Heart right ventricle (tissue), 16 donors: Measurements from ENCODE around the gene ELMO3. TPM values are rescaled to one million over a fixed set of nuclear protein-coding genes. Genes with fewer than 3 reads are reported as not detected.

Experiments used
- ATAC-seq, 8 donors: fragments of 200-7000 bp; cut with Tn5 transposase; one replicate each; pipeline ENCODE4 v1.9.1; 2020; ENCODE audit warnings: mild to moderate bottlenecking in 8 of 8, moderate library complexity in 8 of 8, moderate number of reproducible peaks in 1 of 8
- DNase-seq, 2 donors: peaks; one replicate each; pipeline ENCODE4 v3.0.0-alpha.2; 2020
- H3K27ac ChIP-seq, 10 donors: fragments of 200-600 bp; sonication (generic) in 2 of 10; one replicate each; pipeline versions ENCODE4 v1.5.0 to v1.8.0; 2020 to 2022; ENCODE audit warnings: mild to moderate bottlenecking in 3 of 10
- H3K27me3 ChIP-seq, 7 donors: fragments of 200-600 bp; one replicate each; pipeline ENCODE4 v1.8.0; 2021 to 2022; ENCODE audit warnings: mild to moderate bottlenecking in 2 of 7
- H3K36me3 ChIP-seq, 9 donors: fragments of 200-600 bp; sonication (generic) in 1 of 9; one replicate each; pipeline versions ENCODE4 v1.5.0 to v1.8.0; 2020 to 2022; ENCODE audit warnings: mild to moderate bottlenecking in 2 of 9
- H3K4me1 ChIP-seq, 9 donors: fragments of 200-600 bp; sonication (generic) in 1 of 9; one replicate each; pipeline versions ENCODE4 v1.5.0 to v1.8.0; 2020 to 2022; ENCODE audit warnings: mild to moderate bottlenecking in 4 of 9
- H3K4me3 ChIP-seq, 10 donors: fragments of 200-600 bp; sonication (generic) in 2 of 10; one replicate each; pipeline versions ENCODE4 v1.5.0 to v1.8.0; 2020 to 2022; ENCODE audit warnings: mild to moderate bottlenecking in 7 of 10, moderate library complexity in 2 of 10
- H3K9me3 ChIP-seq, 11 donors: fragments of 200-600 bp in 10 of 11; sonication (generic) in 2 of 11; one replicate each; pipeline versions ENCODE4 v1.5.0 to v1.8.0; 2013 to 2022; ENCODE audit warnings: mild to moderate bottlenecking in 2 of 11, control low read depth in 1 of 11, moderate library complexity in 1 of 11
- WGBS, 2 donors: extraction: QIAGEN DNeasy Blood & Tissue Kit; methylation state at CpG; one replicate each; pipeline ENCODE4 v1.1.7; 2013; ENCODE audit warnings: inconsistent platforms in 1 of 2; 5-methylcytosine and 5-hydroxymethylcytosine counted together
- intact Hi-C, 10 donors: fragments of 100-400 bp; cut with DNase I; formaldehyde crosslinking; loops; one replicate each; pipeline versions ENCODE4 v1.11.1 to v1.14.2; 2022
- polyA plus RNA-seq, 2 donors: library from polyadenylated mRNA; stranded (reverse); fragments of 200-250 nt; gene quantifications; one replicate each; pipeline ENCODE4 v1.2.3, GENCODE V29; 2013
- total RNA-seq, 10 donors: library from RNA; stranded (reverse); fragmentation: NEBNext Ultra II Directional in 3 of 10; extraction: Animal tissue kit (Norgen Biotek cat#: 25700) in 3 of 10; gene quantifications; one replicate each; pipeline versions ENCODE4 v1.2.1 to v1.2.4, GENCODE V29; 2021 to 2023
- TF ChIP-seq, protein P1 (sequence below), 9 donors: fragments of 200-600 bp; sonication (generic) in 2 of 9; IDR thresholded peaks; one replicate each; pipeline versions ENCODE4 v1.5.0 to v1.8.0; 2021 to 2022; ENCODE audit warnings: antibody characterized with exemption in 9 of 9, mild to moderate bottlenecking in 5 of 9, moderate library complexity in 1 of 9
- donor health status: Arrhythmogenic right ventricular cardiomyopathy.
- donor health status: ischemic (EF 13 %, LVEDD 7.1; RV severe dilation, severe dysfunction).
- donor health status: healthy with polysubstance abuse.
- donor health status: DM: no; HTN: yes; CAD: no.
- donor health status: DM: no; HTN: no; CAD: no.
- donor health status: ischemic (EF 25% LVEDD 6.9; RV normal size, moderate dysfunction).
- donor health status: ischemic (EF 25% LVEDD 5.7; RV mildly dilated, moderate dysfunction).
- donor health status: healthy.
- donor health status: DM: yes; HTN: yes; CAD: no.
- donor health status: Ischemic cardiomyopathy.
- donor health status: ischemic (EF 35%, LVEDD 5.7; RV mildly dilated, moderate dysfunction).
- donor health status: nonischemic (EF 11% LVEDD 7.7; RV severe dilation, severe dysfunction).
- donor health status: DM: yes; HTN: yes; CAD: no.
- donor health status: PGD.
- donor health status: ischemic (EF 29% LVEDD 5.4; RV normal size, mild dysfunction).
- donor health status: nonischemic (EF 23%, LVEDD 6.1; RV moderate dilation, normal function).

ELMO3 gene
- total and polyA plus RNA-seq, 12 donors = 0.19 to 1.9 (median 0.46) TPM

- Histone ChIP-seq H3K27me3 (peaks cover 0 to 92% (median 24%) of the 10 kb centered on the region in 7 donors), H3K36me3 (no peaks in the 10 kb centered on the region), H3K4me3 (peak overlapping the region; percentile 41 to 55 (median 48)), H3K27ac (peak overlapping the region in 9 of 10 donors; percentile 49 to 85 (median 76)), H3K4me1 (peaks cover 37 to 69% (median 63%) of the 10 kb centered on the region in 9 donors), H3K9me3 (no peaks in the 10 kb centered on the region)
- 22% methylated on average over 62 to 85 of the region's 85 CpGs for WGBS, 2 donors
- ATAC-seq (no peak), DNase-seq (no peak)
- TF ChIP-seq, protein P1, sequence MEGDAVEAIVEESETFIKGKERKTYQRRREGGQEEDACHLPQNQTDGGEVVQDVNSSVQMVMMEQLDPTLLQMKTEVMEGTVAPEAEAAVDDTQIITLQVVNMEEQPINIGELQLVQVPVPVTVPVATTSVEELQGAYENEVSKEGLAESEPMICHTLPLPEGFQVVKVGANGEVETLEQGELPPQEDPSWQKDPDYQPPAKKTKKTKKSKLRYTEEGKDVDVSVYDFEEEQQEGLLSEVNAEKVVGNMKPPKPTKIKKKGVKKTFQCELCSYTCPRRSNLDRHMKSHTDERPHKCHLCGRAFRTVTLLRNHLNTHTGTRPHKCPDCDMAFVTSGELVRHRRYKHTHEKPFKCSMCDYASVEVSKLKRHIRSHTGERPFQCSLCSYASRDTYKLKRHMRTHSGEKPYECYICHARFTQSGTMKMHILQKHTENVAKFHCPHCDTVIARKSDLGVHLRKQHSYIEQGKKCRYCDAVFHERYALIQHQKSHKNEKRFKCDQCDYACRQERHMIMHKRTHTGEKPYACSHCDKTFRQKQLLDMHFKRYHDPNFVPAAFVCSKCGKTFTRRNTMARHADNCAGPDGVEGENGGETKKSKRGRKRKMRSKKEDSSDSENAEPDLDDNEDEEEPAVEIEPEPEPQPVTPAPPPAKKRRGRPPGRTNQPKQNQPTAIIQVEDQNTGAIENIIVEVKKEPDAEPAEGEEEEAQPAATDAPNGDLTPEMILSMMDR (IDR thresholded peaks at IDR 0.05) = no peak
- intact Hi-C loops = no loop called here
Measured at GRCh38 chr16:67165121-67166078, 33.5 kb upstream of the ELMO3 start.

DNA sequence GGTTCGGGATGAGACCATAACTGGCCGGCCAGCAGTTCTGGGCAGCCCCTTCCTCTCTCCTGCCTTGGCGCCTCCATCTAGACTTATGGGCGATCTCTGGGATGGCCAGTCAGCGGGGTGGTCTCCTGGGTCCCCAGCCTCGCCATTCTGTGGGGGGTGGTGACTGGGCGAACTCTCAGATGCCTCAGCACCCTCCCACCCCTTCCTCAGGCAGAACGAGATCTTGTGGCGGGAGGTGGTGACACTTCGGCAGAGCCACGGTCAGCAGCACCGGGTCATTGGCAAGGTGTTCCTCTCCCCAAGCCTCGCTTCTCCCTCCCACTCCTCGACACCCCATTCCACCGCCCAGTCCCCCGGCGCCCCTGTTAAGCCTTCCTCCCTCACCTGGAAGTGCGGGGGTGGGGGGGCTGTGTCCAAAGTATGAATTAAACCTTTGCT is 32.8 kb upstream of the ELMO3 start:
- 46 to 47% methylated on average over 16 to 18 of the region's 18 CpGs for WGBS, 2 donors
- TF ChIP-seq, protein P1 (IDR thresholded peaks at IDR 0.05) = no peak
- Histone ChIP-seq H3K9me3 (no peaks in the 10 kb centered on the region), H3K27me3 (peaks cover 0 to 97% (median 24%) of the 10 kb centered on the region in 7 donors), H3K4me3 (no peak overlapping the region), H3K4me1 (peaks cover 37 to 72% (median 60%) of the 10 kb centered on the region in 9 donors), H3K36me3 (no peaks in the 10 kb centered on the region), H3K27ac (no peak overlapping the region)
- DNase-seq = no peak
- no peak for ATAC-seq
- intact Hi-C loops = no loop called here

DNA sequence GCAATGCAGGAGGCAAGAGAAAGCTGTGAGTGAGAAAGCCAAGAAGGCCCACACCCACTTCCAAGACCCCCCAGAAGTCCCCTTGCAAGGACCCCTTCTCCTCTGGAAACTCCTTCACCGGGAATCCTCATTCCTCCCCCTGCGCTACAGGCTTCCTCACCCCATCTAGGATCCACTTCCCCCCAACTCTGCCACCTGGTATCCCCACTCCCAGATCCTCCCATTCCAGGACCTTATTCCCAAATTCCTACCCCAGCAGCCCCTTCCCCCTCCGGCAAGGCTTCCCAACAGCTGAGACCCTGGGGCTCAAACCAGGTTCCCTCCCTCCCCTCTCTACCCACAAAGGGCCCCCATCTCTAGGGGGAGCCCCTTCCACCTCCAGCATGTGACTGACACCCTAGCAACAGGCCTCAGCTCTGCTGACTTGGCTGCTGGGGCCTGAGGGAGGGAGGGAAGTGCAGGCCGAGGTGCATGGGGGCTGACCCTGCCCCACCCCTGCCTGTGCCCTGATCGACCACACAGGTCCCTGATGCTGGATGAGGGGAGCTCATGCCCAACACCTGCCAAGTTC is 32.2 kb upstream of the ELMO3 start:
- H3K36me3 ChIP-seq = no peaks in the 10 kb centered on the region
- TF ChIP-seq, protein P1 (IDR thresholded peaks at IDR 0.05) = no peak
- H3K27ac ChIP-seq = no peak overlapping the region
- no peaks in the 10 kb centered on the region for H3K9me3 ChIP-seq
- no peak overlapping the region for H3K4me3 ChIP-seq
- intact Hi-C loops = no loop called here
- peaks cover 0 to 91% (median 24%) of the 10 kb centered on the region in 7 donors for H3K27me3 ChIP-seq
- 81 to 87% methylated on average over 5 of the region's 5 CpGs for WGBS, 2 donors
- peaks cover 31 to 72% (median 55%) of the 10 kb centered on the region in 9 donors for H3K4me1 ChIP-seq
- no peak for ATAC-seq
- no peak for DNase-seq

GRCh38 chr16:67167588-67167987 is 31.3 kb upstream of the ELMO3 start:
- Histone ChIP-seq H3K27me3 (peaks cover 0 to 82% (median 21%) of the 10 kb centered on the region in 7 donors), H3K4me3 (no peak overlapping the region), H3K36me3 (no peaks in the 10 kb centered on the region), H3K9me3 (no peaks in the 10 kb centered on the region), H3K4me1 (peaks cover 29 to 69% (median 47%) of the 10 kb centered on the region in 9 donors), H3K27ac (no peak overlapping the region)
- DNase-seq = no peak
- TF ChIP-seq, protein P1 (IDR thresholded peaks at IDR 0.05) = no peak
- 88 to 92% methylated on average over 7 of the region's 7 CpGs for WGBS, 2 donors
- intact Hi-C loops = no loop called here
- no peak for ATAC-seq
